Muscle of back (tissue), 10 donors: ENCODE results near the gene RASL10B. TPM values are rescaled to one million over a fixed set of nuclear protein-coding genes. Genes with fewer than 3 reads are reported as not detected.

Source experiments
- polyA plus RNA-seq, 10 donors: library from polyadenylated mRNA; unstranded; fragments of 120-200 nt; gene quantifications; one replicate each; pipeline ENCODE4 v1.2.1, GENCODE V29; 2013; ENCODE audit not compliant: insufficient read length in 10 of 10

RASL10B gene
- polyA plus RNA-seq, 10 donors = 1.1 to 4.1 (median 2.1) TPM

Other genes starting within 250 kb of the RASL10B start
- 1 to 10 TPM in 1 of 10 donors, under 1 TPM in 6, not detected in 3; 0.05 to 3.6 (median 0.32) TPM for gene SLFN12L, start 194.0 kb upstream of the RASL10B start, polyA plus RNA-seq
- under 1 TPM in 9 of 10 donors, not detected in 1; 0.09 to 0.61 (median 0.23) TPM for gene SLFN14, start 170.8 kb upstream of the RASL10B start, polyA plus RNA-seq
- 1 to 10 TPM; 7.1 to 9.2 (median 7.9) TPM for gene PEX12, start 153.1 kb upstream of the RASL10B start, polyA plus RNA-seq
- 10 to 100 TPM; 72.0 to 89.4 (median 83.2) TPM for gene AP2B1, start 144.3 kb upstream of the RASL10B start, polyA plus RNA-seq
- gene GAS2L2, start 21.6 kb downstream of the RASL10B start, polyA plus RNA-seq = not detected
- not detected for gene C17orf50, start 29.2 kb downstream of the RASL10B start, polyA plus RNA-seq
- 1 to 10 TPM; 1.6 to 5.0 (median 3.2) TPM for gene MMP28, start 64.0 kb downstream of the RASL10B start, polyA plus RNA-seq
- gene TAF15, start 77.8 kb downstream of the RASL10B start, polyA plus RNA-seq = 100 to 1,000 TPM in 9 of 10 donors, 10 to 100 TPM in 1; 94.1 to 155 (median 124) TPM
- gene HEATR9, start 137.3 kb downstream of the RASL10B start, polyA plus RNA-seq = not detected
- 1 to 10 TPM in 6 of 10 donors, under 1 TPM in 4; 0.41 to 7.3 (median 1.2) TPM for gene CCL5, start 148.7 kb downstream of the RASL10B start, polyA plus RNA-seq
- 1 to 10 TPM in 2 of 10 donors, under 1 TPM in 8; 0.20 to 1.5 (median 0.60) TPM for gene RDM1, start 199.1 kb downstream of the RASL10B start, polyA plus RNA-seq
- not detected for gene LYZL6, start 212.1 kb downstream of the RASL10B start, polyA plus RNA-seq
- gene CCL16, start 249.9 kb downstream of the RASL10B start, polyA plus RNA-seq = under 1 TPM in 9 of 10 donors, not detected in 1; 0.11 to 0.56 (median 0.17) TPM